NCI-H1092 treated with DMSO at 0.1 percent for 48 hours (cell line): ENCODE results near the gene RCAN1.
A peak's percentile ranks its signal among the peaks of the same experiment; 100 is the strongest.
"Not testable (repeated sequence)": the region's sequence is repeated elsewhere in the genome, so short reads cannot be mapped to it uniquely, and the experiment has no call there.

ENCODE experiments used
- DNase-seq: peaks from one replicate; lab custom pipeline; 2025; lab: John Stamatoyannopoulos, UW

RCAN1 gene

DNA sequence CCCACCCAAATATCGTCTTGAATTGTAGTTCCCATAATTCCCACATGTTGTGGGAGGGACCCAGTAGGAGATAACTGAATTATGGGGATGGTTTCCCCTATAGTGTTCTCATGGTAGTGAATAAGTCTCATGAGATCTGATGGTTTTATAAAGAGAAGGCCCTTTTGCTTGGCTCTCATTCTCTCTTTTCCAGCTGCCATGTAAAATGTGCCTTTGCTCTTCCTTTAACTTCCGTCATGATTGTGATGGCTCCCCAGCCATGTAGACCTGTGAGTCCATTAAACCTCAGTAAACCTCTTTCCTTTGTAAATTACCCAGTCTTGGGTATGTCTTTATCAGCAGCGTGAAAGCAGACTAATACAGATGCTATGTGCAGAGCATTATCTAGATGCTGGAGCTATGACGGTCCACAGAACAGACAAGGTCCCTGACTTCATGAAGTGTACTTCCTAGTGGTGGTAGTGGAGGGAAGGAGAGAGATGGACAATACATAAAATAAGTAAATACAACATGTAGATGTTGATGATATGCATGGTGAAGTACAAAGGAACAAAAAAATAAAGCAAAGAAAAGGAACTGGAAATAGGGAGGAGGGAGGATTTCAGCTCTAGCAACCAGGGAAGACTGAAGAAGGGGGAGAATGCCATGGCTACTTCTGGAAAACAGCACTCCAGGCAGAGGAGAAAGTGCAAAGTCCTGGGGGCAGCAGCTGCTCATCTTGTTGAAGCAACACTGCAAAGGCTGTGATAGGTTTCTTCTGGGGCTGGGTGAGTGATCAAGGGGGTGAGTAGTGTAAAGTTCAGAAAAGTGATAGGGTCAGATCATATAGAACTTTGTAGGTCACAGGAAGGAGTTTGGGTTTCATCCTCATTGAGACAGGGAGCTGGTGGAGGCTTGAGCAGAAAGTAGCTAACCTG is 6.8 kb upstream of the RCAN1 start:
- no peak for DNase-seq

DNA sequence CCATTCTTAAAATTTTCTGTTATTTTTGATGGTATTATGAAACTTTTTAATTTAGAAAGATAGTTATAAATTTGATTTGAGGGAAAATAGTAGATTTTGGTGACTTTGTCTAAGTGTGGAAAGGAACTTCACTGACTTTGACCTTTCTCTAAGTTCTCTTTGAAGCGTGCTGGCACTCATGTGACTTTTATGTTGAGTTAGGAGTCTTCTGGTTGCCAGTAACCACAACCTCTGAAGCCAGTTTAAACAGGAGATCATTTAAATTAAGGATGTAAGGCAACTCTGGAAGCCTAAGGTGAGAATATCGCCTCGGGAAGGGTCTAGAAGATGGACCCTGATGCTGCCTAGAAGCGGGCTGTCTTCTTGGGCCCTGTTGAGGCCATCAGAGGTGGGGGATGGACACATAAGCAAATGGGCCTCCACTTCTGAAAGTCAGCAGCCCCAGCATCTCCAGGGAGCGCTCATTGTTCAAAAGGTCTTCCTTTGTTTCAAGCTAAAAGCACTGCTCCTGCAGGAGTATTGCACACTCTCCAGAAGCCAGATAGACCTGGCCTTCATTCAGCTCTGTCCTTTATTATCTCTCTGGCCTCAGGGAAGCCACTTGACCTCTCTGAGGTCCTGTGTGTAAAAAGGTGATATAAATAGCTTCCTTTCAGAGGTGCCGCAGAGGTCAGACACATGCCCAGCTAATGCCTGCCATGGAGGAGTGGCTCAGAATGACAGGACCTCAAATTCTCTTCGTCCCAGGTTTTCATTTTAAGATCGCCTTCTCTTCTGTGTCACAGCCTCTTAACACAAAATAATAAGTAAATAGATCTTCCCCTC is 5.1 kb upstream of the RCAN1 start:
- DNase-seq, result no peak

DNA sequence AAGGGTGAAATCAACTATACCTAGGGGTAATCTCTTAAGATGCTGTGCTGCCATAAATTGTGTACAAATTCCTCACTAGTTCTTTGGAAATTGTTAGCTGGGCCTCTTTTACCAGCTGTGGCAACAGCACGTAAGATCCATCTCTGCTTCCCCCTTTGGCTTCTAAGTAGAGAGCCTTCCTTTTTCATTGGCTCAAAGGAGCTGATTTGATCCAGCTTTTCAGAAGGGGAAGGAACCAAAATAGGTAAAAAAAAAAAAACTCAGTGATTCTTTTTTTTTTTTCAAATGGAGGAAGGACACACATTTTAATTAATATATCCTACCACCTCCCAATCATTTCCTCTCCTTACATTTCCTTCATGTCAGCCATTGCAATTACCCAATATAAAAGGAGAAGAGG is 4.0 kb upstream of the RCAN1 start:
- no peak for DNase-seq

DNA sequence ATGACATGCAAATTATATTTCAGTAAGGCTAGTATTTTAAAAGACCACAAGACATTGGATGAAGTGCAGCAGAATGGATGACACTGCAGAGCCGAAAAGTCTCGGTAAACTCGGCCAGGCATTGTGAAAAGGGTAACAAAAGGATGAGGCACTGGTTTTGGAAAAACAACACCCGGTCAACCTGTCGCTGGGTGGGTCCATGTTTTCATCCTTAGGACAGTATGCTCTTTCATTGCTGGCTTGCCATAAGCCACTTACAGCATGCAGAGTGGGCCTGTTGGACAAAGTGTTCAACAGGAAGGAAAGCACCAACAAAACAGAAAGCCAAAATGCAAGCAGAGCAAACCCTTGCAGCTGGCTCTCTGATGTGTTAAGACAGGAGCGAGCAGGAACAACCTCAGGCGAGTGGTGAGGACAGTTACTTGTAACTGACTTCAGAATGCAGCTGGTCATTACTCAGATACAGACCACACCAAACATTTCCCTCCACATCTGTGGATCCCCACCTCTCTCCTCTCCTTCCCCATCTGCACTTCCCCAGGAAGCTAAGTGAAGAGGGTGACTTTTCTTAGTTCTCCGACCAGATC is 2.9 kb upstream of the RCAN1 start:
- DNase-seq, result no peak

DNA sequence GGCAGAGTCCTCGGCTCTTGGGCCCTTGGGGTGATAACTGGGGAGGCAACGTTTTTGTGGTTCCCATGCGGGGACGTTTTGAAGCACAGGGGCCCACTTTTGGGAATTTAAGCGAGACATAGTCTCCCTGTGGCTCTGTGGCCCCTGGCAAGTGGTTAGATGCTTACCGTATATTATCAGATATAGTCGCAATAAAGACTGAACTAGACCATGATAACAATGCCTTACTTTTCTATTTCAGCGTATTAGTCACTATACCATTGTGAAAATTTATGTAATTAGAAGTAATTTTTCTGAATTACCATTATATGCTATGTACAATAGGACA is 538 bp upstream of the RCAN1 start:
- DNase-seq, result no peak

DNA sequence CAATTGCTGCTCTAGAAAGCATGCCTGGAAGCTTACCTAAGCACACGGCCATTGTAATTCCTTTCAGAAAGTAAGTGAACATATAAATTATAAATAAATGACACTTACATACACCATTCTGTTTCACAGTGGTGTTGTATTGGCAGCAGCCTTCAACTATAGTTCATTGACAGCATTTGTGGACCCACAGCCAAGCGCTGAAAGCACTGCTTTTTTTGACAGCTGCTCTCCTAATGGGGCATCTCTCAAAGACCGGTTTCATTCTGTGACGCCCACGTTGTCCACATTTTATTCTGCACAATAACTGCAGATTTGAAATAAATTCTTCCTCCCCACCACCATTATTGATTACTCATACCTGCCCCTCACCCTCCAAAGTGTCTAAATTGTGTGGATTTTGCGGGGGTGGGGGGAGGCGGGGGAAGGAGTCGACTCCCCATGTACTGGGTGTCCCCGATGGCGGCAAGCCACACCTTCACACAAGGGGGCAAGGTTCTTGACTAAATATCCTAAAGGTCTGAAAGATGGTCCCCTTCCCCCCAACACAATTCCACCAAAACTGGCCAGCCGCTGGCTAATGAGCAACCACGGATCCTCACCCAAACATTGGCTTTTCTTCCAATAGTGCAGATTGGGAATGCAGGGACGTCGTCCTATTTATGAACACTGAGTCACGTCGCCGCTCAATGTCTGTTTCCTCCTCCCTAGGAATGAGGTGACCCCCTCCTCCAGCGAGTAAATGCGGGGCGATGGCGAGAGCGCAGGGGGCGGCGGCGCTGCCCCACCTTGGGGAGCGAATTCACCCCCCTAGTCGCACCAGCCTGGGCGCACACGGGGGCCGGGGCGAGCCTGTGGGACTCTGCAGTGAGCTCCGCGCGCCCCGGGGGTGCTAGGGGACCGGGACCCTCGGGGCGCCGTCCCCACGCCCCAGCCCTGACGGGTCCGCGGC is 960 bp downstream of the RCAN1 start:
- DNase-seq, result no peak

DNA sequence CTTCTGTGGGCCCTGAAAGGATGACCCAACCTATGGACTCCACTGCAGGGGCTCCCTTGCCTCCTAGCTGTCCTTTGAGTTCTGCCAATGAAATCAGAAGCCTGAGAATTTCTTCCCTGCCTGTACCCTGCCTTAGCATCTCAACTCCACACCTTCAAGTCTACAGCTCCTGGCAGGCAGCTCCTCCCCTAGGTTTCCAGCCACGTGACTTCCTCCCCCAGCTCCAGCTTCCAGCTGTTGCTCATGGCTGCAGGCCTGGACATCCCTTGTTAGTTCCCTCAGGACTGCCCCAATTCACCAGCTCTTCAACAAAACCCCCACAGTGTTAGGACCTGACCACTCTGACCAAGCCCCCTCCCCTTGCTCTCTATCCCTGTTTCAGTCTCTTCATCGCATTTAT is 2.4 kb downstream of the RCAN1 start:
- DNase-seq, result no peak

DNA sequence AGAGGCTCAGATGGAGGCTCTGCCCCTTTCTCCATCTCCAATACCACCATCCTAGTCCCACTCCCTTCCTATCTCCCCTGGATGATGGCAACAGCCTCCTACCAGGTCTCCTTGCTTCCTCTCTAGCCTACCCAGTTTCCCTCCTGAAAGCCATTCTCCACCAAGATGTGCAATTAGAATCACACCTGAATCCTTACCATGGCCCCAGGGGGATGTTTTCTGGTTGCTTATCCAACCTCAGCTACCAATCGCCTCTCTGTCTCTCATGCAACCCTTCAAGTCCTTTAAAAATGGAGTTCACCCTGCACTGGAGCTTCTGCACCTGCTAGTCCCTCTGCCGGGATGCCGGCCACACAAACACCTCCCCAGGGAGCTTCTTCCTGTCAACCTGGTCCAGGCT is 2.9 kb downstream of the RCAN1 start:
- DNase-seq, result peak; percentile 22

DNA sequence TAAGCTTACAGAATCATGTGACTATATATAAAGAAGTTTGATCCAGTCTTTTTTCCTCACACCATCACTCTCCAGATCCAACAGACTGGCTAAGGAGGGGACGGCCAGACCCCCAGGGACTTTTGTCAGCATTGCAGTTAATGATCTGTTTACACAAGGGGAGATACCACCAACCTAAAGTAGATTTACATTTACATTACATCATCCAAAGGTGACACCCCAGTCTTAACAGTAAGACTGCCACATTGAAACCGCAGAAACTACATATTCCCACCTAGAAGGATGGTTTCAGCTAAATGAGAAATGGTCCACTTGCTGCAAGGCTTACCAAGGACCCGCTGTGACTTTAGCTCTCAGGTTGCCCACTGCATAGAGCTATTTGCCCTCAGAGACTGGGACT is 3.4 kb downstream of the RCAN1 start:
- no peak for DNase-seq

DNA sequence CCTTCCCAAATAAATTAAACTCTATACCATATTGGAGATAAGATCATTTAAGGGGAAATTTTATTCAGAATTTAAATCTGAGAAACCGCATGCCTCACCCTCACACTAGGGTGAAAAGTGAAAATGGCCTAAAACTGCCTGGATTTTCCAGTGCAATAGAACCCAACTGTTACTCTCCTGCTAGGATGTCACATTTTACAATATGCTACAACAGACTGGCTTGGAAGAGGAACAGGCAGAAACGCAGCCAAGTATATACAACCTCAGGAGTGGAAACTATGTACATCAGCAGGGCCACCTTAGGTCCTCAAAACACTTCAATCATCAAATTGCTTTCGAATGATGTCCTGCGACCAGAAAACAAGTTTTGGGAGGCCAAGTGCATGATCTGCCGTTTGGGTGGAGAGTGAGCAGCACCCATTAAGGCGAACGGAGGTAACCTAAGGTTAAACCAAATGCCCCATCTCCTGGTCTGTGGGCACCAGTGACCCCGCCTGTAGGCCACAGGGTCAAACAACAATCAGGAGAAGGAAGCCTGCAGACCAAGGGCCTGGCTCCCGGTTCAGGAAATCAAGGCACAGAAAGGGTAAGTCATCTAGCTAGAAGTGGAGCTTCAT is 4.9 kb downstream of the RCAN1 start:
- no peak for DNase-seq

DNA sequence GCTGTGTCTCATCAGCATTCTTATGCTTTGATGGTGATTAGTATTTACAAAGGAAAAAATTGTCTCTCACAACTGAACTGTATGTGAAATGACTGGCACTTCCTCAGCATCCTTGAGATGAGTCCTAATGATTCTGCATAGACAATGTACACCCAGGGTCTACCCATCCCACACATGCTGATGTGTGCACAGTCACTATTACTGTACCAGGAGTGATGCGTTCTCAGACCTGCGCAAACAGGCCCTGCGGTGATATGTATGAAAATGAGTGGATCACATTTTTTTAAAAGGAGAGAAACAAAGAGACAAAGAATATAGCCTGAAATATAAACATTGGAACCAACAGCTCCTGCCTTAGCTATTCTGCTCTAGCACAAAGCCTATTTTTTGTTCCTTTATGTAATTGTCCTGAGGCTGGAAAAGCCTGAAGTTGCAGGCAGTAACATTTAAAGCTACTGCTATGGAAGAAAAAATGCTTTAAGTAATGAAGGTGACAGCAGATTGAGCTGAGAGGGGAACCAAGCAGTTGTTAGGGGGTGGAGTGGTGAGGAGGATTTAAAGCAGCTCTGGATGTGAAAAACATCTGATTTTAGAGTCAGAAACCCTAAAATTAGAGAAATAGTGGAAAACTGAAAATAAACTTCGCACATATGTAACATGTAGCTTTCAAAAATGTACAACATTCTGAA is 5.5 kb downstream of the RCAN1 start:
- DNase-seq, result no peak

DNA sequence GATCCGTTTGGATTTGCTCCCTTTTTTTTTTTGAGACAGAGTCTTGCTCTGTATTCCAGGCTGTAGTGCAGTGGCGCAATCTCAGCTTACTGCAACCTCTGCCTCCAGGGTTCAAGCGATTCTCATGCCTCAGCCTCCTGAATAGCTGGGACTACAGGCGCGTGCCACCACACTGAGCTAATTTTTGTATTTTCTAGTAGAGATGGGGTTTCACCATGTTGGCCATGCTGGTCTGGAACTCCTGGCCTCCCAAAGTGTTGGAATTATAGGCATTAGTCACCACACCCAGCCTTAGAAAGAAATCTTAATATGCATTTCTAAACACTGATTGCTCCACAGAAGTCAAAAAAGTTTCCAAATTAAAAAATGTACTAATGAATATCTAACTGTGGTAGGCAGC is 7.5 kb downstream of the RCAN1 start:
- DNase-seq, result not testable (repeated sequence)

DNA sequence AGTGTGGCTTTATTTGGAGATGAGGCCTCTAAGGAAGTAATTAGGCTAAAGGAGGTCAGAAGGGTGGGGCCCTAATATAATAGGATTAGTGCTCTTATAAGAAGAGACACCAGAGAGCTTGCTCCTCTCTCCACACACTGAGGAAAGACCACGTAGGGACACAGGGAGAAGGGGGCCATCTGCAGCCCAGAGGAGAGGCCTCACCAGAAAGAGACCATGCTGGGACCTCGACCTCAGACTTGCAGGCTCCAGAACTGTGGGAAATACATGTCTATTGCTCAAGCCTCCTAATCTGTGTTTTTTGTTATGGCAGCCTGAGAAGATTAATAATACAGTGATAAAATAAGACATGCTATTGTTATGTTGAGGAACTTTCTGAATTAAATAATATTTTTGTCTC is 8.3 kb downstream of the RCAN1 start:
- DNase-seq, result no peak

DNA sequence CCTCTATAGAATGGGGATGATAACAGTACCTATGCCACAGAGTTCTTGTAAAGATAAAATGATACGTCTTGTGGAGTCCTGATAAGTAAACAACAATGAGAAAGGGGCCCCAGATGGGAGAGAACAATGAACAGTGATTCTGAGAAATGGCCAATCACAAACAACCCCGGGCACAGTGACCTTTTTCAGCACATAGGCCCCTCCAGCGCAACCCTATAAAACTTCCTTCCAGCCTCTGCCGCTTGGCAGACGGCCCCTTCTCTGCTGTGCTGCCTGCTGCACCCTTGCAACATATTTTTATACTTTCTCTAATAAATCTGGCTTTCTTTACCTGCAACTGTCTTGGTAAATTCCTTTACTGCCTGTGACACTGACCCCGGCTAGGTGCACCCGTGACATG is 8.9 kb downstream of the RCAN1 start:
- DNase-seq, result no peak

DNA sequence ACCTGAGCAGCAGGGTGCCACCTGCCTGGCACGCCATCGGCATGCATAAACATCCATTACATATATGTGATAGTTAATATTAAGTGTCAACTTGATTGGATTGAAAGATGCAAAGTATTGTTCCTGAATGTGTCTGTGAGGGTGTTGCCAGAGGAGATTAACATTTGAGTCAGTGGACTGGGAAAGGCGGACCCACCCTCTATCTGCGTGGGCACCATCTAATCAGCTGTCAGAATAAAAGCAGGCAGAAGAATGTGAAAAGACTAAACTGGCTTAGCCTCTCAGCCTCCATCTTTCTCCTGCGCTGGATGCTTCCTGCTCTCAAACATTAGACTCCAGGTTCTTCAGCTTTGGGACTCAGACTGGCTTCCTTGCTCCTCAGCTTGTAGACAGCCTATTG is 10.0 kb downstream of the RCAN1 start:
- not testable (repeated sequence) for DNase-seq

DNA sequence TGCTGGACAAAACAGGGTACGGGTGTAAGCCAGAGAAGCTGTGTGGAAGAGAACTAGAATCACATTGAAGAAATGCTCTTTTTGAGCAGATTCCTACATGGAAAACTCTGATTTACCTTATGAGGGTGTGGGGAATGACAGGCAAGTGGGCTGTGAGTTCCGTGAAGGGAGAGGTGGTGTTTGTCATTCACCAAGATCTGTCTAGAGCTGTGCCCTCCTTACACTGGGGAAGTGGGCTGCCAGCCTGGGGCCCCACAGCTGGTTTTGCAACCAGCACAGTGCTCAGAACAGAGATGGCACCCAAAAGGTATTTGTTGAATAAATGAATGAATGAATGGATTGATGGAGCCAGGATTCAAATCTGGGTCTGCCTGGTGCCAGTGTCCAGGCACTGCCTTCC is 10.4 kb downstream of the RCAN1 start:
- no peak for DNase-seq

DNA sequence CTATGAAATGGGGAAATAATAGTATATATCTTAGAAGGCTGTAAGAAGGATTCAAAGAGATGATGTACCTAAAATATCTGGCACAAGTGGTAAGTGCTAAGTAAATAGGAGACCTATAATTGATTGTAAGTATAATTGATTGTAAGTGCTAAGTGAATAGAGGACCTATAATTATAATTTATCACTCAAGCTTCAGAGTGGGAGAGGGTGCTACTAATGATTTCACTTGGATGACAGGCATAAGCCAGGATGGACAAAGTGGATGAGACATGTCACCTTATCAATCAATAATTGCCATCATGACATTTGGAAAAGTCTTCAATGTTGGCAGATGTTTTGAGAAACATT is 11.2 kb downstream of the RCAN1 start:
- DNase-seq, result no peak

DNA sequence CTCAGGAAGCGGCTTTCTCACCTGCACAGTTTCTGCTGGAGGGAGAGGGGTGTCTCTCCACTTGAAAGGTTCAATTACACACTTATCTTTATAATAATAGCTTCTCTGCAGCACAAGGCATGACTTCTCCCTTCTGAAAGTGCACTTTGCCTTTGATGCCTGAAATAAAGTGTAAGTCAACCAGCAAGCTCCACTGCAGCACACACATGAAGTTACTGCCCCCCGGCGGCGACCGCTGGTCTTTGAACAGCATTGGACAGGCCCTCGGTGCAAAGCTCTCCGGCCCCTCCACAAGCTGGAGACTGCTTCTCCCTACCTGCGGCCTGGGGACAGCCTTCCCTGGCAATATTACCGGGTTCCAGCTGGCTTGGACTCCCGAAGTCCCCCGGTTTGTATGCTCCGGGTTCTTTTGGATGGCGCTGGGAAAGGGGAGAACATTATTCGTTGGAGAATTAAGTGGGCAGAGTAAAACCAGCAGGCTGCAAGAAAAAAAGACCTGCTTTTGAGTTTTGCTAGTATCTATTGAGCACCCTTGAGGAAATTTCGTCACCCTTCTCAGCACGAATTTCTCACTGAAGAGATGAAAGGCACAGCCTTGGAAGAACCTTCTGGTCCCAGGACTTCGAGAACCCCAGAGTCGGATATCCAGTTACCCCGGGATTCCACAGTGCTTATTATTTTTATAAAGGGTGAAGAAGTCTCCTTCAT is 11.8 kb downstream of the RCAN1 start:
- DNase-seq, result peak; percentile 92

DNA sequence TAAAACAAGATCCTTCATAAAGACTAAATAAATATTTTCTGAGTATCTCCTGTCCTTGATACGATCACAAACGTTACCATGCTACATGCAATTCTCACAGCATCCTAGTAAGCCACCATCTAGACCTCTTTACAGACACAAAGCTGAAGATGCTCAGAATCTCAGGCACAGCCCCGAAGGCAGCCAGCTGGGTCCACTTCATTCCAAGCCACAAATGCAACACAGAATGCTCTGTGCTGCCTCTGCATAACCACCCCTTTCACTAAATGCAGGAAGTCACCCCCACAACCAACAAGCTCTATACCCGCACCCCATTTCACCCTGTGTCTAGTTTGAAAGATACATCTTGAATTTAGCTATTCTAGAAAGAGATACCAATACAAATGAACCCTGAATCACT is 12.9 kb downstream of the RCAN1 start:
- DNase-seq, result no peak

DNA sequence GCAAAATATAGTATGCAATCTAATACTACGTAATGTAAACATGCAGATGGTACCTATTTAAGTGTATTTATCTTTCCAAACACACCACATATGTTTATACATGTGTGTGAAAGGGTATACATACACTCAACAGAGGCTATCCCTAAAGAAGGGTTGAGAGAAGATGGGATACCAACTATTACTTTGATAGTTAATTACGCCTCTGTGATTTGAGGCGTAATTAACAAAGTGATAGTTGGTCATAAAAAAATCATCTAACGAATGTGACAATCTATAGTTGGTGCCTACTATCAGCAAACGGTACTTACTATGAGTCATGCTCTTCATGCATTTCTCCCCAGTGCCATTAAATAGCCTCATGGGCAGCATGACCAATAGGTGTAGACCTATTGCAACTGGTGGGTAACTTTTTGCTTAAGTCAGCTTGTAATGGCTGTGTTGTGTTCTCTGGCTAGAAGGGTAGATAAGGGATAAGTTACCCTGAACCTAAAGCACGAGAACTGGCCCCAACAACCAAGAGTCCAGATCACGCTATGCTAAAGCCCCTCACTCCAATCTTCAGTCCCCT is 15.3 kb downstream of the RCAN1 start:
- DNase-seq, result no peak
